H9 (cell line): Measurements from ENCODE around the gene CCNT1. TPM values are rescaled to one million over a fixed set of nuclear protein-coding genes. Genes with fewer than 3 reads are reported as not detected.

Experiments used
- DNase-seq: peaks from one replicate; pipeline ENCODE4 v3.0.0-alpha.2; 2017
- H2AFZ ChIP-seq: one replicate; pipeline ENCODE4 v1.6.1; 2013; ENCODE audit warnings: mild to moderate bottlenecking, low read length, control low read depth, moderate library complexity
- H2AK5ac ChIP-seq: 2 replicates; pipeline ENCODE4 v1.6.1; 2013; ENCODE audit warnings: low read length, control low read depth, mixed read lengths; ENCODE audit not compliant: insufficient read length
- H2BK120ac ChIP-seq: one replicate; pipeline ENCODE4 v1.6.1; 2013; ENCODE audit warnings: low read depth, mild to moderate bottlenecking, low read length, control low read depth, inconsistent platforms; ENCODE audit not compliant: poor library complexity, severe bottlenecking
- H2BK12ac ChIP-seq: 2 replicates; pipeline ENCODE4 v1.6.1; 2013; ENCODE audit warnings: low read length, control low read depth, mixed read lengths, low read depth; ENCODE audit not compliant: insufficient read length
- H2BK15ac ChIP-seq: 2 replicates; pipeline ENCODE4 v1.6.1; 2013; ENCODE audit warnings: low read depth, low read length, control low read depth
- H2BK20ac ChIP-seq: one replicate; pipeline ENCODE4 v1.6.1; 2013; ENCODE audit warnings: low read depth, mild to moderate bottlenecking, low read length, control low read depth, inconsistent platforms; ENCODE audit not compliant: poor library complexity, severe bottlenecking
- H2BK5ac ChIP-seq: 2 replicates; pipeline ENCODE4 v1.6.1; 2013; ENCODE audit warnings: low read length, control low read depth, mixed read lengths; ENCODE audit not compliant: insufficient read length
- H3K14ac ChIP-seq: 2 replicates; pipeline ENCODE4 v1.6.1; 2013; ENCODE audit warnings: low read length, control low read depth; ENCODE audit not compliant: insufficient read depth
- H3K18ac ChIP-seq: 2 replicates; pipeline ENCODE4 v1.6.1; 2013; ENCODE audit warnings: low read depth, mild to moderate bottlenecking, mixed read lengths, low read length, control low read depth; ENCODE audit not compliant: insufficient read length
- H3K23ac ChIP-seq: 2 replicates; pipeline ENCODE4 v1.6.1; 2013; ENCODE audit warnings: low read length, control low read depth, mixed read lengths, low read depth; ENCODE audit not compliant: insufficient read length
- H3K23me2 ChIP-seq: 2 replicates; pipeline ENCODE4 v1.6.1; 2013; ENCODE audit warnings: low read depth, mild to moderate bottlenecking, mixed read lengths, low read length, control low read depth; ENCODE audit not compliant: insufficient read length, poor library complexity, severe bottlenecking
- H3K27ac ChIP-seq: 2 replicates; pipeline ENCODE4 v1.5.1; 2013; ENCODE audit warnings: low read length, control low read depth, mixed read lengths, low read depth; ENCODE audit not compliant: insufficient read length
- H3K27me3 ChIP-seq: 2 replicates; pipeline ENCODE4 v1.6.1; 2013; ENCODE audit warnings: low read length, control low read depth, inconsistent platforms; ENCODE audit not compliant: insufficient read depth
- H3K4ac ChIP-seq: 2 replicates; pipeline ENCODE4 v1.6.1; 2013; ENCODE audit warnings: low read depth, mild to moderate bottlenecking, control low read depth, inconsistent platforms, low read length, moderate library complexity
- H3K4me1 ChIP-seq: 2 replicates; pipeline ENCODE4 v1.6.1; 2013; ENCODE audit warnings: low read length, control low read depth, inconsistent platforms; ENCODE audit not compliant: insufficient read depth
- H3K4me2 ChIP-seq: 2 replicates; pipeline ENCODE4 v1.6.1; 2013; ENCODE audit warnings: low read length, control low read depth, mixed read lengths; ENCODE audit not compliant: insufficient read length, insufficient read depth
- H3K56ac ChIP-seq: 2 replicates; pipeline ENCODE4 v1.6.1; 2013; ENCODE audit warnings: low read depth, mild to moderate bottlenecking, mixed read lengths, low read length, control low read depth; ENCODE audit not compliant: insufficient read length
- H3K79me1 ChIP-seq: 2 replicates; pipeline ENCODE4 v1.6.1; 2013; ENCODE audit warnings: low read depth, mild to moderate bottlenecking, moderate library complexity, low read length, control low read depth, inconsistent platforms; ENCODE audit not compliant: insufficient read depth, poor library complexity, severe bottlenecking
- H3K79me2 ChIP-seq: 2 replicates; pipeline ENCODE4 v1.6.1; 2013; ENCODE audit warnings: low read length, control low read depth, inconsistent platforms; ENCODE audit not compliant: insufficient read depth
- H3K9ac ChIP-seq: 2 replicates; pipeline ENCODE4 v1.6.1; 2013; ENCODE audit warnings: low read length, control low read depth, mixed read lengths; ENCODE audit not compliant: insufficient read length; ENCODE audit errors: extremely low read depth
- H3K9me3 ChIP-seq: one replicate; pipeline ENCODE4 v1.6.1; 2013; ENCODE audit warnings: low read depth, low read length, inconsistent platforms; ENCODE audit not compliant: control insufficient read depth
- H3T11ph ChIP-seq: one replicate; pipeline ENCODE4 v1.6.1; 2013; ENCODE audit warnings: mild to moderate bottlenecking, low read length, control low read depth, inconsistent platforms
- H4K20me1 ChIP-seq: one replicate; pipeline ENCODE4 v1.6.1; 2013; ENCODE audit not compliant: control insufficient read depth, insufficient read length, insufficient read depth
- H4K5ac ChIP-seq: 2 replicates; pipeline ENCODE4 v1.6.1; 2013; ENCODE audit warnings: low read depth, mild to moderate bottlenecking, mixed read lengths, low read length, control low read depth; ENCODE audit not compliant: insufficient read length
- H4K8ac ChIP-seq: replicated peaks from 2 replicates; pipeline ENCODE4 v1.6.1; 2013; ENCODE audit warnings: low read length, control low read depth, mixed read lengths, low read depth; ENCODE audit not compliant: insufficient read length
- H4K91ac ChIP-seq: 2 replicates; pipeline ENCODE4 v1.6.1; 2013; ENCODE audit warnings: low read depth, mild to moderate bottlenecking, moderate library complexity, mixed read lengths, low read length, control low read depth; ENCODE audit not compliant: insufficient read length
- H3K27ac Mint-ChIP-seq, 3 experiments: 2 replicates in 2 of 3; 3 replicates in 1 of 3; pipeline ENCODE4 v1.8.0; 2020 to 2021; ENCODE audit warnings: mixed read lengths in 3 of 3, mild to moderate bottlenecking in 1 of 3, moderate library complexity in 1 of 3
- H3K27me3 Mint-ChIP-seq: 2 replicates; pipeline ENCODE4 v1.8.0; 2021; ENCODE audit warnings: low read depth, mild to moderate bottlenecking, moderate library complexity, mixed read lengths
- H3K36me3 Mint-ChIP-seq, 3 experiments: 2 replicates in 2 of 3; 3 replicates in 1 of 3; pipeline ENCODE4 v1.8.0; 2020 to 2021; ENCODE audit warnings: low read depth in 3 of 3, mixed read lengths in 3 of 3; ENCODE audit not compliant: insufficient read depth in 1 of 3
- H3K4me1 Mint-ChIP-seq, 2 experiments: 2 replicates each; pipeline ENCODE4 v1.8.0; 2020; ENCODE audit warnings: mixed read lengths in 2 of 2
- H3K4me3 Mint-ChIP-seq, 2 experiments: 2 replicates in 1 of 2; 3 replicates in 1 of 2; pipeline ENCODE4 v1.8.0; 2020 to 2021; ENCODE audit warnings: mild to moderate bottlenecking in 2 of 2, mixed read lengths in 2 of 2, moderate library complexity in 1 of 2
- H3K9me3 Mint-ChIP-seq, 2 experiments: 2 replicates in 1 of 2; 3 replicates in 1 of 2; pipeline ENCODE4 v1.8.0; 2020; ENCODE audit warnings: mild to moderate bottlenecking in 2 of 2, mixed read lengths in 2 of 2, moderate library complexity in 1 of 2
- CTCF ChIP-seq: fragments of 200-600 bp; sonication (generic); conservative IDR thresholded peaks from 3 replicates; pipeline ENCODE4 v1.8.0; 2021; ENCODE audit warnings: antibody characterized with exemption, mild to moderate bottlenecking
- WGBS: extraction: QIAGEN DNeasy Blood & Tissue Kit; methylation state at CpG from one replicate; pipeline ENCODE4 v1.1.7; 2013; ENCODE audit warnings: missing lambda C conversion rate, low lambda C conversion rate, mixed read lengths; ENCODE audit not compliant: insufficient read length; ENCODE audit errors: extremely low coverage; 5-methylcytosine and 5-hydroxymethylcytosine counted together
- total RNA-seq: library from RNA; stranded (reverse); gene quantifications from 2 replicates; pipeline ENCODE4 v1.2.1, GENCODE V29; 2021

The CCNT1 gene
- total RNA-seq, 1 experiment from 2014 or later = 53.1 TPM

- no peak overlapping the region for H3K18ac ChIP-seq
- Mint-ChIP-seq H3K36me3 (peaks cover 36 to 65% (median 55%) of the 10 kb centered on the region in 3 experiments), H3K27me3 (peaks cover 1% of the 10 kb centered on the region; the same call in 1 of the 2 replicates), H3K4me3 (peak overlapping the region; percentile 97 to 99; a peak in 4 of 5 replicates), H3K4me1 (peaks cover 22 to 28% of the 10 kb centered on the region in 2 experiments), H3K27ac (peak overlapping the region in 2 of 3 experiments; percentile 34 to 83; a peak in 2 of 7 replicates), H3K9me3 (no peaks in the 10 kb centered on the region)
- peaks cover 6% of the 10 kb centered on the region for H3K4me1 ChIP-seq
- H3K23ac ChIP-seq = no peak overlapping the region
- 100% methylated on average over 1 of the region's 3 CpGs for WGBS
- peaks cover 35% of the 10 kb centered on the region for H3K79me2 ChIP-seq
- H3K4me2 ChIP-seq = peak overlapping the region; percentile 19
- no peak overlapping the region for H2BK12ac ChIP-seq
- no peak overlapping the region for H2AK5ac ChIP-seq
- H2BK5ac ChIP-seq = no peak overlapping the region
- H3K27me3 ChIP-seq = no peaks in the 10 kb centered on the region
- no peak overlapping the region for H3K14ac ChIP-seq
- H3K9me3 ChIP-seq = no peaks in the 10 kb centered on the region
- peaks cover 18% of the 10 kb centered on the region for H3K79me1 ChIP-seq
- H3T11ph ChIP-seq = no peak overlapping the region
- no peak overlapping the region for H2BK15ac ChIP-seq
- H2AFZ ChIP-seq = no peak overlapping the region
- no peak overlapping the region for H4K8ac ChIP-seq
- H4K5ac ChIP-seq = no peak overlapping the region
- DNase-seq = no peak
- H4K91ac ChIP-seq = no peak overlapping the region
- H3K4ac ChIP-seq = no peak overlapping the region
- no peak for TF ChIP-seq CTCF
- no peak overlapping the region for H2BK120ac ChIP-seq
- H3K9ac ChIP-seq = no peak overlapping the region
- H3K56ac ChIP-seq = no peak overlapping the region
- peaks cover 3% of the 10 kb centered on the region for H3K23me2 ChIP-seq
- H3K27ac ChIP-seq = no peak overlapping the region
- peaks cover 2% of the 10 kb centered on the region for H4K20me1 ChIP-seq
- no peak overlapping the region for H2BK20ac ChIP-seq
Measured at GRCh38 chr12:48678551-48679185, 37.8 kb downstream of the CCNT1 start.
